A673 (cell line): ENCODE data around the gene ZNF576.

Experiments used
- CTCF ChIP-seq: fragments of 300-800, 200-600 bp; sonication (generic); conservative IDR thresholded peaks from 2 replicates; pipeline ENCODE4 v1.5.1; 2017; ENCODE audit warnings: low read depth, mild to moderate bottlenecking, antibody characterized with exemption, low read length, moderate library complexity, mixed read lengths
- EZH2 ChIP-seq: fragments of 200-600 bp; sonication (generic); IDR thresholded peaks from 2 replicates; pipeline ENCODE4 v1.6.1; 2017; ENCODE audit warnings: borderline replicate concordance, low read depth, mild to moderate bottlenecking, mixed read lengths, antibody characterized with exemption, low read length; ENCODE audit not compliant: poor library complexity, severe bottlenecking

- no peak for TF ChIP-seq CTCF
- TF ChIP-seq EZH2 = no peak
Observed at GRCh38 chr19:43634506-43634871, 38.1 kb downstream of the ZNF576 start.
